ENCODE measurements around the gene AQP12B. TPM values are rescaled to one million over a fixed set of nuclear protein-coding genes. Genes with fewer than 3 reads are reported as not detected.

AQP12B gene
- total and polyA plus RNA-seq, 4 experiments from 2014 or later = not detected

GRCh38 chr2:240628808-240629618 lies 53.7 kb downstream of the AQP12B start:
- H3K4me3 Mint-ChIP-seq = no peak overlapping the region

GRCh38 chr2:240628507-240628807 lies 54.2 kb downstream of the AQP12B start:
- POLR2A ChIA-PET (ENCODE audit: partially characterized antibody) = interaction anchor here (1.0 kb wide), 1 partner anchor 68 kb away, joined by 3 read pairs; the partner anchor contains the start of gene DUSP28
- peaks cover 17 to 43% (median 23%) of the 10 kb centered on the region in 4 donors for H3K4me1 Mint-ChIP-seq

More at GRCh38 chr2:240628808-240629618, 53.7 kb downstream of the AQP12B start:
- no peaks in the 10 kb centered on the region for H3K36me3 ChIP-seq (ENCODE audit: insufficient read depth, low read length)
- intact Hi-C loops (cut with micrococcal nuclease) = no loop called here
- ChIA-PET CTCF (ENCODE audit: partially characterized antibody) (interaction anchor here (1.3 kb wide), 1 partner anchor 115 kb away, joined by 3 read pairs; no protein-coding TSS in a partner anchor), POLR2A (ENCODE audit: partially characterized antibody) (interaction anchor here (1.0 kb wide), 1 partner anchor 68 kb away, joined by 3 read pairs; the partner anchor contains the start of gene DUSP28)
- H3K27me3 ChIP-seq (ENCODE audit: insufficient read depth, low read length) = no peaks in the 10 kb centered on the region
- DNase-seq = no peak
- no peak overlapping the region for H3K27ac ChIP-seq (ENCODE audit: low read depth, low read length)
- Mint-ChIP-seq H3K36me3 (peaks cover 2 to 5% of the 10 kb centered on the region in 2 donors), H3K27ac (peak overlapping the region in 3 of 7 donors; percentile 8 to 85 (median 29)), H3K9me3 (peaks cover 0 to 13% (median 9%) of the 10 kb centered on the region in 8 donors), H3K4me1 (peaks cover 17 to 38% (median 22%) of the 10 kb centered on the region in 4 donors), H3K27me3 (no peaks in the 10 kb centered on the region)
- peaks cover 49% of the 10 kb centered on the region for H3K4me1 ChIP-seq (ENCODE audit: insufficient read depth, low read length)
- H3K4me3 ChIP-seq (ENCODE audit: low read length in 2 of 2) = no peak overlapping the region
- H3K9me3 ChIP-seq (ENCODE audit: control insufficient read depth in 1 of 2, low read length in 2 of 2) = peaks cover 0 to 4% of the 10 kb centered on the region in 2 donors

DNA sequence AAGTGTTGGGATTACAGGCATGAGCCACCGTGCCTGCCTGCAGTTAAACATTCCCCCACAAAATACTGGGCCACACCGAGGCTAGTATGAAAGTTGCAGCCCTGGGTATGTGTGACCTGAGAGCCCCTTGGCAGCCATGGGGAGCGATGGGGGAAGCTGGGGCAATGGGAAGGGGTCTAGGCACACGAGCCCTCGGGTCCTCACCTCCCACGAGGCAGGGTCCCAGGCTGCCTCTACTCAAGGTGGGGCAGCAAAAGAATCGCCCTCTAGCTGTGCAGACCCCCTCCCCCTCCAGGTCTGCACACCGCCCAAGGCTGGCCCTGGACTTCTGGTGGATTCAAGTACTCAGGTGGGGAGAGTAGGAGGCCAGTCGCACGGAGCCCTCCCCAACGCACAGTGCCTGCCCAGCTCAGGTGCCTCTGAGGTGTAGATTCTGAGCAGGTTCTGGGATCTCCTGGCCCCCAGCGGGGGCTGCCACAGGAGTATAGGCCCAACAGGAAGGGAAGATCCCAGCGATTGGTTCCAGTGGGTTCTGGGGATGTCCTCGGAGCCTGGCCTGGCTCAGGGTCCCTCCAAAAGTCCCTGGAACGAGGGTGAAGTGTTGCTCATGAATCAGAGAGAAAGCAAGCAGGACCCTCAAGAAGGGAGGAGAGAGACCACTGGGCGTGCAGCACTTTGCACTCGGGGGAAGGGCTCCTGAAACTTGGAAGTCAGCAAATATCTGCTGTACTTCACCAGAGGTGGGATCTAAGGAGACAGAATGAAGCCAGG lies 54.8 kb downstream of the AQP12B start:
- no peaks in the 10 kb centered on the region for H3K36me3 ChIP-seq (ENCODE audit: insufficient read depth, low read length)
- H3K27ac Mint-ChIP-seq = peak overlapping the region in 5 of 7 donors; percentile 31 to 90 (median 53)
- H3K4me1 ChIP-seq (ENCODE audit: insufficient read depth, low read length) = peaks cover 60% of the 10 kb centered on the region
- peaks cover 21 to 48% (median 27%) of the 10 kb centered on the region in 4 donors for H3K4me1 Mint-ChIP-seq
- ChIA-PET CTCF (ENCODE audit: partially characterized antibody) (interaction anchor here (1.1 to 1.3 kb wide), 2 partner anchors 48 to 114 kb away, joined by 3 to 5 read pairs; no protein-coding TSS in a partner anchor), POLR2A (ENCODE audit: partially characterized antibody) (interaction anchor here (1.1 to 1.6 kb wide), 3 partner anchors 48 to 67 kb away, joined by 4 to 7 read pairs (median 5); no protein-coding TSS in a partner anchor)
- H3K9me3 ChIP-seq (ENCODE audit: control insufficient read depth in 1 of 2, low read length in 2 of 2) = no peaks in the 10 kb centered on the region
- peaks cover 0 to 2% of the 10 kb centered on the region in 2 donors for H3K36me3 Mint-ChIP-seq
- no peak overlapping the region for H3K4me3 ChIP-seq (ENCODE audit: low read length in 2 of 2)
- intact Hi-C loops (cut with micrococcal nuclease) = no loop called here
- DNase-seq = no peak
- peaks cover 0 to 3% (median under 1%) of the 10 kb centered on the region in 8 donors for H3K9me3 Mint-ChIP-seq
- no peak overlapping the region for H3K4me3 Mint-ChIP-seq
- H3K27me3 Mint-ChIP-seq = no peaks in the 10 kb centered on the region
- H3K27ac ChIP-seq (ENCODE audit: low read depth, low read length) = peak overlapping the region; percentile 28
- no peaks in the 10 kb centered on the region for H3K27me3 ChIP-seq (ENCODE audit: insufficient read depth, low read length)

More at GRCh38 chr2:240628507-240628807, 54.2 kb downstream of the AQP12B start:
- Histone ChIP-seq H3K4me1 (ENCODE audit: insufficient read depth, low read length) (peaks cover 55% of the 10 kb centered on the region), H3K36me3 (ENCODE audit: insufficient read depth, low read length) (no peaks in the 10 kb centered on the region), H3K4me3 (ENCODE audit: low read length in 2 of 2) (no peak overlapping the region), H3K27me3 (ENCODE audit: insufficient read depth, low read length) (no peaks in the 10 kb centered on the region), H3K27ac (ENCODE audit: low read depth, low read length) (peak overlapping the region; percentile 28), H3K9me3 (ENCODE audit: control insufficient read depth in 1 of 2, low read length in 2 of 2) (no peaks in the 10 kb centered on the region)
- intact Hi-C loops (cut with micrococcal nuclease) = no loop called here
- no peak overlapping the region for H3K4me3 Mint-ChIP-seq
- H3K36me3 Mint-ChIP-seq = peaks cover 2 to 3% of the 10 kb centered on the region in 2 donors
- CTCF ChIA-PET (ENCODE audit: partially characterized antibody) = interaction anchor here (1.3 kb wide), 1 partner anchor 114 kb away, joined by 3 read pairs; no protein-coding TSS in a partner anchor
- DNase-seq = no peak
- peaks cover 0 to 8% (median 6%) of the 10 kb centered on the region in 8 donors for H3K9me3 Mint-ChIP-seq
- no peak overlapping the region for H3K27ac Mint-ChIP-seq
- no peaks in the 10 kb centered on the region for H3K27me3 Mint-ChIP-seq

- Histone ChIP-seq H3K27ac (ENCODE audit: low read depth, low read length) (peak overlapping the region; percentile 81), H3K36me3 (ENCODE audit: insufficient read depth, low read length) (no peaks in the 10 kb centered on the region), H3K4me3 (ENCODE audit: low read length in 2 of 2) (peak overlapping the region in 1 of 2 donors; percentile 20), H3K27me3 (ENCODE audit: insufficient read depth, low read length) (no peaks in the 10 kb centered on the region), H3K9me3 (ENCODE audit: control insufficient read depth in 1 of 2, low read length in 2 of 2) (no peaks in the 10 kb centered on the region), H3K4me1 (ENCODE audit: insufficient read depth, low read length) (peaks cover 72% of the 10 kb centered on the region)
- ChIA-PET POLR2A (ENCODE audit: partially characterized antibody) (interaction anchor here (0.6 to 7.4 kb wide), 5 partner anchors 39 to 66 kb away, joined by 3 to 69 read pairs (median 5); partner anchors contain the start of gene CAPN10), CTCF (ENCODE audit: partially characterized antibody) (interaction anchor here (1.0 to 1.1 kb wide), 2 partner anchors 47 to 113 kb away, joined by 4 to 5 read pairs; no protein-coding TSS in a partner anchor)
- peak overlapping the region; percentile 71 to 90 (median 84) for H3K27ac Mint-ChIP-seq
- no peaks in the 10 kb centered on the region for H3K27me3 Mint-ChIP-seq
- peaks cover 27 to 58% (median 35%) of the 10 kb centered on the region in 4 donors for H3K4me1 Mint-ChIP-seq
- no peaks in the 10 kb centered on the region for H3K9me3 Mint-ChIP-seq
- DNase-seq = peak in 2 of 5 donors; percentile 27 to 30
- H3K36me3 Mint-ChIP-seq = peaks cover 0 to 2% of the 10 kb centered on the region in 2 donors
- peak overlapping the region in 6 of 8 donors; percentile 10 to 65 (median 53) for H3K4me3 Mint-ChIP-seq
- intact Hi-C loops (cut with micrococcal nuclease) = no loop called here
These were observed 56.0 kb downstream of the AQP12B start for GRCh38 chr2:240626531-240627300.

Other genes starting within 250 kb of the AQP12B start
- 1 to 10 TPM; 1.1 to 1.2 TPM for gene GPC1, start 247.2 kb downstream of the AQP12B start, total RNA-seq
- under 1 TPM; 0.14 to 0.65 TPM for gene GPC1, start 247.2 kb downstream of the AQP12B start, polyA plus RNA-seq
- 10 to 100 TPM; 71.4 to 84.8 TPM for gene ANKMY1, start 124.9 kb downstream of the AQP12B start, total RNA-seq
- 10 to 100 TPM in 1 of 2 donors, 1 to 10 TPM in 1; 9.4 to 15.2 TPM for gene ANKMY1, start 124.9 kb downstream of the AQP12B start, polyA plus RNA-seq
- gene DUSP28, start 122.5 kb downstream of the AQP12B start, total RNA-seq = 10 to 100 TPM; 16.3 to 19.4 TPM
- 10 to 100 TPM; 18.2 to 18.5 TPM for gene DUSP28, start 122.5 kb downstream of the AQP12B start, polyA plus RNA-seq
- 100 to 1,000 TPM; 140 to 145 TPM for gene RNPEPL1, start 114.4 kb downstream of the AQP12B start, total RNA-seq
- gene RNPEPL1, start 114.4 kb downstream of the AQP12B start, polyA plus RNA-seq = 100 to 1,000 TPM in 1 of 2 donors, 10 to 100 TPM in 1; 13.6 to 100 TPM
- 10 to 100 TPM; 80.6 to 83.0 TPM for gene CAPN10, start 96.2 kb downstream of the AQP12B start, total RNA-seq
- gene CAPN10, start 96.2 kb downstream of the AQP12B start, polyA plus RNA-seq = 10 to 100 TPM in 1 of 2 donors, 1 to 10 TPM in 1; 9.9 to 18.7 TPM
- 1 to 10 TPM; 6.3 to 6.8 TPM for gene GPR35, start 57.4 kb downstream of the AQP12B start, total RNA-seq
- 1 to 10 TPM in 1 of 2 donors, under 1 TPM in 1; 0.71 to 1.3 TPM for gene GPR35, start 57.4 kb downstream of the AQP12B start, polyA plus RNA-seq
- not detected for gene AQP12A, start 9.0 kb upstream of the AQP12B start, total RNA-seq
- not detected for gene AQP12A, start 9.0 kb upstream of the AQP12B start, polyA plus RNA-seq
- gene KIF1A, start 137.3 kb upstream of the AQP12B start, total RNA-seq = not detected
- not detected for gene KIF1A, start 137.3 kb upstream of the AQP12B start, polyA plus RNA-seq
- not detected for gene AGXT, start 185.9 kb upstream of the AQP12B start, total RNA-seq
- gene AGXT, start 185.9 kb upstream of the AQP12B start, polyA plus RNA-seq = not detected
- not detected for gene MAB21L4, start 213.3 kb upstream of the AQP12B start, total RNA-seq
- not detected for gene MAB21L4, start 213.3 kb upstream of the AQP12B start, polyA plus RNA-seq
- not detected for gene CROCC2, start 223.5 kb upstream of the AQP12B start, total RNA-seq
- gene CROCC2, start 223.5 kb upstream of the AQP12B start, polyA plus RNA-seq = not detected

Measured in CD4-positive, alpha-beta memory T cell (primary cell).